Hepatocyte (in vitro differentiated cells): ENCODE measurements around the gene AKAP13. TPM values are rescaled to one million over a fixed set of nuclear protein-coding genes. Genes with fewer than 3 reads are reported as not detected.

Experiments used
- DNase-seq: peaks from one replicate; pipeline ENCODE4 v3.0.0-alpha.2; 2016; ENCODE audit warnings: low spot score
- H2AFZ ChIP-seq: fragments of 200-600 bp; sonication (generic); 2 replicates; pipeline ENCODE4 v1.6.0; 2016; ENCODE audit warnings: antibody characterized with exemption, mild to moderate bottlenecking
- H3K27ac ChIP-seq: fragments of 200-600 bp; sonication (generic); 2 replicates; pipeline ENCODE4 v1.5.1; 2016; ENCODE audit warnings: mild to moderate bottlenecking
- H3K27me3 ChIP-seq: fragments of 200-600 bp; sonication (generic); 2 replicates; pipeline ENCODE4 v1.6.1; 2016
- H3K36me3 ChIP-seq: fragments of 200-600 bp; sonication (generic); replicated peaks from 2 replicates; pipeline ENCODE4 v1.5.1; 2016; ENCODE audit warnings: low read depth; ENCODE audit not compliant: insufficient read depth
- H3K4me1 ChIP-seq: fragments of 200-600 bp; sonication (generic); 2 replicates; pipeline ENCODE4 v1.5.1; 2016; ENCODE audit warnings: mild to moderate bottlenecking, moderate library complexity; ENCODE audit not compliant: insufficient read depth
- H3K4me2 ChIP-seq: fragments of 200-600 bp; sonication (generic); 2 replicates; pipeline ENCODE4 v1.6.0; 2016
- H3K4me3 ChIP-seq: fragments of 200-600 bp; sonication (generic); 2 replicates; pipeline ENCODE4 v1.5.1; 2016; ENCODE audit warnings: mild to moderate bottlenecking
- H3K79me2 ChIP-seq: fragments of 200-600 bp; sonication (generic); 2 replicates; pipeline ENCODE4 v1.6.0; 2017; ENCODE audit warnings: mild to moderate bottlenecking
- H3K9me2 ChIP-seq: fragments of 200-600 bp; sonication (generic); replicated peaks from 2 replicates; pipeline ENCODE4 v1.6.0; 2017; ENCODE audit warnings: mild to moderate bottlenecking; ENCODE audit not compliant: insufficient read depth
- H3K9me3 ChIP-seq: fragments of 200-600 bp; sonication (generic); 2 replicates; pipeline ENCODE4 v1.5.1; 2016; ENCODE audit warnings: low read depth, mild to moderate bottlenecking
- H4K20me1 ChIP-seq: fragments of 200-600 bp; sonication (generic); 2 replicates; pipeline ENCODE4 v1.6.0; 2016; ENCODE audit warnings: mild to moderate bottlenecking; ENCODE audit not compliant: insufficient read depth, poor library complexity, severe bottlenecking
- EZH2 ChIP-seq: fragments of 200-600 bp; sonication (generic); IDR thresholded peaks from 2 replicates; pipeline ENCODE4 v1.6.1; 2016; ENCODE audit warnings: antibody characterized with exemption, mild to moderate bottlenecking, borderline replicate concordance
- EZH2phosphoT487 ChIP-seq: fragments of 200-600 bp; sonication (generic); IDR thresholded peaks from one replicate; pipeline ENCODE4 v1.6.1; 2018; ENCODE audit warnings: antibody characterized with exemption, mild to moderate bottlenecking, low read depth, moderate library complexity; ENCODE audit not compliant: unreplicated experiment, severe bottlenecking
- WGBS: methylation state at CpG from one replicate; pipeline ENCODE4 v1.1.6; 2016; ENCODE audit warnings: low lambda C conversion rate; ENCODE audit errors: missing lambda C conversion rate; 5-methylcytosine and 5-hydroxymethylcytosine counted together
- polyA plus RNA-seq: library from polyadenylated mRNA; unstranded; fragments of >200 nt; fragmentation: Nextera tagmentation; extraction: Ambion mirVana; gene quantifications from 2 replicates; pipeline ENCODE4 v1.2.1, GENCODE V29; 2016
- total RNA-seq: library from RNA; depleted of rRNA; stranded (reverse); fragments of >200 nt; gene quantifications from 2 replicates; pipeline ENCODE4 v1.2.3, GENCODE V29; 2014
- TF ChIP-seq, protein P1 (sequence below): fragments of 200-600 bp; sonication (generic); IDR thresholded peaks from 2 replicates; pipeline ENCODE4 v1.5.1; 2016; ENCODE audit warnings: antibody characterized with exemption, mild to moderate bottlenecking; ENCODE audit not compliant: poor library complexity

AKAP13 gene
- total and polyA plus RNA-seq, 2 experiments from 2014 or later, result 55.6 to 80.9 TPM

DNA sequence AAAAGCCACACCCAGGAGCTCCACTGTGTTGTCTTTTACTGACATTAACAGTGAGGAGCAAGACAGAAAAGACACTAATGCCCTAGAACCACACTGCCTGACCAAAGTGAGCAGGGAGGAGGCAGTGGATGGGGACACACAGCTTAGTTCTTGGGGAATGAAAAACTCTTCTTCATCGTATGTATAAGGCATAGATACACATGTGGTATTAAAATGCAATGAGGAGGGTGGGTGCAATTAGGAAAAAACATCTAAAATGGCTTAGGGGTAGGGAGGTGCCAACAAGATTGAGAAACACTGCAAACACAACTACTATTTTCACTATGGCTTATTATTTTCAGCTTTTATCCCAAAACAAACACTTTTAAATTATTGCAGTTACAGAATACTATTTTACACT is 398.8 kb downstream of the AKAP13 start:
- Histone ChIP-seq H3K4me3 (no peak overlapping the region), H2AFZ (no peak overlapping the region), H3K36me3 (no peaks in the 10 kb centered on the region), H3K4me1 (no peaks in the 10 kb centered on the region), H3K9me3 (no peaks in the 10 kb centered on the region), H3K79me2 (peaks cover 96% of the 10 kb centered on the region), H4K20me1 (peaks cover 7% of the 10 kb centered on the region), H3K9me2 (no peaks in the 10 kb centered on the region), H3K27ac (no peak overlapping the region), H3K4me2 (no peak overlapping the region), H3K27me3 (no peaks in the 10 kb centered on the region)
- TF ChIP-seq, protein P1, sequence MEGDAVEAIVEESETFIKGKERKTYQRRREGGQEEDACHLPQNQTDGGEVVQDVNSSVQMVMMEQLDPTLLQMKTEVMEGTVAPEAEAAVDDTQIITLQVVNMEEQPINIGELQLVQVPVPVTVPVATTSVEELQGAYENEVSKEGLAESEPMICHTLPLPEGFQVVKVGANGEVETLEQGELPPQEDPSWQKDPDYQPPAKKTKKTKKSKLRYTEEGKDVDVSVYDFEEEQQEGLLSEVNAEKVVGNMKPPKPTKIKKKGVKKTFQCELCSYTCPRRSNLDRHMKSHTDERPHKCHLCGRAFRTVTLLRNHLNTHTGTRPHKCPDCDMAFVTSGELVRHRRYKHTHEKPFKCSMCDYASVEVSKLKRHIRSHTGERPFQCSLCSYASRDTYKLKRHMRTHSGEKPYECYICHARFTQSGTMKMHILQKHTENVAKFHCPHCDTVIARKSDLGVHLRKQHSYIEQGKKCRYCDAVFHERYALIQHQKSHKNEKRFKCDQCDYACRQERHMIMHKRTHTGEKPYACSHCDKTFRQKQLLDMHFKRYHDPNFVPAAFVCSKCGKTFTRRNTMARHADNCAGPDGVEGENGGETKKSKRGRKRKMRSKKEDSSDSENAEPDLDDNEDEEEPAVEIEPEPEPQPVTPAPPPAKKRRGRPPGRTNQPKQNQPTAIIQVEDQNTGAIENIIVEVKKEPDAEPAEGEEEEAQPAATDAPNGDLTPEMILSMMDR, result no peak
- TF ChIP-seq EZH2phosphoT487 (no peak), EZH2 (no peak)
- DNase-seq, result no peak
- WGBS, result 90% methylated on average over 1 of the region's 1 CpG

DNA sequence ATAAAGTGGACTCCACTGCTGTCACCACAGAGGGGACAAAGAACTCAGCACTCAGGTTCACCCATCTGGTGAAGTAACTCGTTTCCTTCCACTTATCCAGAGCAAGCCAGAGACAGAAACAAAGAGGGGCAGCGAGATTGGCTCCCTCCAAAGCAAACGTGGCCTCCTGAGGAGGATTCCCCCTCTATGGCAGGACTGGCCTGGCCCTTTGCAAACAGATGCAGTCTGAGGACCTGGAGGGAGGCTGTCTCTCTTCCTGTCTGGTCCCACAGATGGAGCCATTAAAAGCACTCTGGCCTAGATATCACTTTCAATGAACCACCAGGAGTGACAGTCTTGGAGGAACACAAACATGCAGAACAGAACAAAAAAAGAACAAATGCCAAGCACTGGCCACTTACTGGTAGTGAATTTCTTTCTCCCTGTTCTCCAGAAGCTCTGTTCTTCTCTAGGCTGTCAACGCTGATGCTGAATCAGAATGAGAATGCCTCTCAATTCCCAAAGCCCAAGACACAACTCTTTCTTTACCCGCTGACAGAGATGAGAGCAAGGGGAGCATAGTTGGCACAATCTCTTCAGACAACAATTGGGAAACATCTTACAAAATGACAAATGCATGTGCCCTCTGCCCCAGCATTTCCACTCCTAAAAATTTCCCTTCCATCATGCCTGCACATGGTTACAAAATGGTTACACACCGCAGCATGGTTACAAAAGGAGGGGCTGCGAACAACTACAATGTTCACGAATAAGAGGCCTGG is 400.0 kb downstream of the AKAP13 start:
- Histone ChIP-seq H3K79me2 (peaks cover 96% of the 10 kb centered on the region), H4K20me1 (peaks cover 7% of the 10 kb centered on the region), H3K4me3 (no peak overlapping the region), H3K9me3 (no peaks in the 10 kb centered on the region), H3K4me1 (peaks cover 2% of the 10 kb centered on the region), H3K36me3 (no peaks in the 10 kb centered on the region), H2AFZ (no peak overlapping the region), H3K27ac (no peak overlapping the region), H3K4me2 (no peak overlapping the region), H3K27me3 (no peaks in the 10 kb centered on the region), H3K9me2 (no peaks in the 10 kb centered on the region)
- TF ChIP-seq, protein P1, result no peak
- TF ChIP-seq EZH2phosphoT487 (no peak), EZH2 (no peak)
- DNase-seq, result no peak
- WGBS, result 86% methylated on average over 8 of the region's 8 CpGs

DNA sequence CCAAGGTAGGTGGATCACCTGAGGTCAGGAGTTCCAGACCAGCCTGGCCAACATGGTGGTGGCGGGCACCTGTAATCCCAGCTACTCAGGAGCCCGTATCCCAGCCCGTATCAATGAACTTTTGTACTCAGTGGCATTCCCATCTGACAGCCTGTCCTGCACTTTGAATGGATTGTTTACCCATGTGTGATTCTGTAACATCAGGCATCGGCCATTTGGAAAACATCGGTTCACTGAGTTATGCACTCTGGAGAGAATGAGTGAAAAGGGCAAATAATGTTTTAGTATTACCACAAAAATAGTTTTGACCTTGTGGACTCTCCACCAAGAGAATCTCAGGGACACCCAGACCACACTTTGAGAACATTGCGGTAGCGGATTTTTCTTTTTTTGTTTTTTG is 400.7 kb downstream of the AKAP13 start:
- no peak overlapping the region for H3K4me2 ChIP-seq
- H3K36me3 ChIP-seq, result no peaks in the 10 kb centered on the region
- DNase-seq, result no peak
- H4K20me1 ChIP-seq, result peaks cover 7% of the 10 kb centered on the region
- no peak overlapping the region for H3K27ac ChIP-seq
- 88% methylated on average over 7 of the region's 7 CpGs for WGBS
- peaks cover 9% of the 10 kb centered on the region for H3K4me1 ChIP-seq
- no peaks in the 10 kb centered on the region for H3K27me3 ChIP-seq
- no peak overlapping the region for H2AFZ ChIP-seq
- no peak overlapping the region for H3K4me3 ChIP-seq
- no peaks in the 10 kb centered on the region for H3K9me3 ChIP-seq
- no peaks in the 10 kb centered on the region for H3K9me2 ChIP-seq
- TF ChIP-seq EZH2phosphoT487 (no peak), EZH2 (no peak)
- TF ChIP-seq, protein P1, result no peak
- peaks cover 91% of the 10 kb centered on the region for H3K79me2 ChIP-seq
